Measurements from ENCODE around the gene WDR45.

Gene WDR45

DNA sequence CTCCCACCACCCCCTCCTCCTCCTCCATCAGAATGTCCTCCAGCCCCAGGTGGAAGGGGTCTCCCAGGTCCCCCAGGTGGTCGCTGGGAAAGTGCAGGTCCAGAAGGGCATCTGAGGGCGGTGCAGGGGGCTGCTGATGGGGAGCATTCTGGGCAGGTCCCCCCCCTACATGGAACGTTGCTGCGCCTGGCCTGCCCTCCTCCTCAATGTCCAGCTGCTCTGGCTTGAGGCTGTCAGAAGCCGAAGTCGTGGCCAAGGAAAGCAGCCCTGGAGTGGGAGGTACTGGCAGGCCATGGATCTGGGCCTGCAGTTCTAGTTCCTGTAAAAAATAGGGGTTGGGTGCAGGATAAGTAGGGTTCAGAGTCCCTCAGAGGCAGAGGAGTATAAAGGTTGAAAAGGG, 49.4 kb downstream of the WDR45 start:
- TF ChIP-seq ZFX (IDR thresholded peaks at IDR 0.05) (no peak), CTCF (conservative IDR thresholded peaks at IDR 0.05) (no peak)

DNA sequence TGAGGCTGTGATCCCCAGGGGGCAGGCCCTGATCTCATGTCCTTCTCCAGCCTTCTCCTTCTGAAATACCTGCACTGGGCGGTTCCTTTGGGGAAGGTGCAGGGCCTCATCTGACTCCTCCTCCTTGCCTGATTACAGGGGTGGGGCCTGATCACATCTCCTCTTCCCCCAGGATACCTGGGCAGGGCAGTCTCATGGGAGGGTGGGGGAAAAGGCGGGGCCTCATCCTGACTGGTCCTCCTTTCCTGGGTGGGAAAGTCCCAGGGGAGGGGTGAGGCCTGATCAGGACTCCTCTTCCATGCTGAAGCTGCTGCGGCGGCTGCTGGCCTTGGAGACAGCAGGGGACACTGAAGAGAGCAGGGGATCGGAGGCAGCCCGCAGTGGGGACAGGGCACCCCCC, 49.8 kb downstream of the WDR45 start:
- TF ChIP-seq ZFX (IDR thresholded peaks at IDR 0.05) (no peak), CTCF (conservative IDR thresholded peaks at IDR 0.05) (no peak)

More for the DNA sequence above, 49.4 kb downstream of the WDR45 start:
- no peak overlapping the region for H3K27ac ChIP-seq

More for the DNA sequence above, 49.8 kb downstream of the WDR45 start:
- H3K27ac ChIP-seq: no peak overlapping the region
